GM19328 (cell line): ENCODE results near the gene CHI3L1.

ENCODE experiments used
- ATAC-seq: cut with Tn5 transposase; IDR thresholded peaks from one replicate; pipeline ENCODE4 v1.9.1; 2021; ENCODE audit warnings: mild to moderate bottlenecking, moderate library complexity; ENCODE audit not compliant: unreplicated experiment

CHI3L1 gene

GRCh38 chr1:203136409-203137042, 50.0 kb downstream of the CHI3L1 start:
- no peak for ATAC-seq

GRCh38 chr1:203135636-203136305, 50.7 kb downstream of the CHI3L1 start:
- ATAC-seq, result no peak

- no peak for ATAC-seq
Observed at GRCh38 chr1:203133970-203134725, 52.4 kb downstream of the CHI3L1 start.

GRCh38 chr1:203131548-203132200, 54.8 kb downstream of the CHI3L1 start:
- no peak for ATAC-seq

GRCh38 chr1:203130358-203130985, 56.0 kb downstream of the CHI3L1 start:
- ATAC-seq, result no peak

- ATAC-seq, result no peak
Observed at GRCh38 chr1:203129501-203130231, 56.8 kb downstream of the CHI3L1 start.
